Limb (tissue), 2 donors: Measurements from ENCODE around the gene RPUSD3.
"Not testable (repeated sequence)": the region's sequence is repeated elsewhere in the genome, so short reads cannot be mapped to it uniquely, and the experiment has no call there.

Experiments used
- DNase-seq, 2 donors: peaks; one replicate each; pipeline ENCODE4 v3.0.0-alpha.2; 2016; ENCODE audit errors: extremely low spot score in 2 of 2

The RPUSD3 gene

GRCh38 chr3:9865125-9865637 lies 21.4 kb upstream of the RPUSD3 start:
- DNase-seq = not testable (repeated sequence)

DNA sequence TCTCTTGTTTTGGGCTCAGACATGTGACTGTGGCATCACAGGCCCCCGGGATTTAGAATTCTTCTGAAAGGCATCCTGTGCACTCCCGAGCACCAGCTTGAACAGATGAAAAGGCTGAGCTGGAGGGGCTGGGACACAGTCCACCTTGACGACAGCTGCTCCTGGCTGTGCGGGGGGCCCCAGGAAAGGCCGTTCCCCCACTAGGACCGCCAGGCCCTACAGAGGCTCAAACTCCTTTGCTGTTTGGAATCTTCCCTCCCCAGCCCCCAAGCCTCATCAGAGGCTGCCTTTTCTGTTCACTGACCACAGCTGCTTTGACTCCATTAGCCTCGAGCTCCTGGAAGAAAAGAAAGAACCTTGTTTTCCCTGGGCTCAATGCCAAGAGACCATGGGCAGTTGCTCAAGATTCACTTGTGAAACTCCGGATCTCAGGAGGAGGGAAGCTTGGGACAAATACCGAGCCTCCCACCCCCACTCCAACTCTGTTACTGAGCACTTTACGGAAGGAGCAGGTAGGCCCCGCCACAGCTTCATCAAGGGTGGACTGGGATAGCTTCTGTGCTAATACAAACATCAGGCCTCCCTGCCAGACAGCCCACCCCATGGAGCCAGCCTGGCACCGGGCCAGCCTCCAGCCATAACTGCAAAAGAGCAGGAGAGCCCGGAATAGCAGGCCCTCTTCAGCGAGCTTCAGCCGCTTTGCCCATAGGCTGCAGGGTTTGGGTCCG lies 20.6 kb upstream of the RPUSD3 start:
- DNase-seq = peak; percentile 67 to 87

GRCh38 chr3:9863058-9863772 lies 19.4 kb upstream of the RPUSD3 start:
- DNase-seq = no peak

DNA sequence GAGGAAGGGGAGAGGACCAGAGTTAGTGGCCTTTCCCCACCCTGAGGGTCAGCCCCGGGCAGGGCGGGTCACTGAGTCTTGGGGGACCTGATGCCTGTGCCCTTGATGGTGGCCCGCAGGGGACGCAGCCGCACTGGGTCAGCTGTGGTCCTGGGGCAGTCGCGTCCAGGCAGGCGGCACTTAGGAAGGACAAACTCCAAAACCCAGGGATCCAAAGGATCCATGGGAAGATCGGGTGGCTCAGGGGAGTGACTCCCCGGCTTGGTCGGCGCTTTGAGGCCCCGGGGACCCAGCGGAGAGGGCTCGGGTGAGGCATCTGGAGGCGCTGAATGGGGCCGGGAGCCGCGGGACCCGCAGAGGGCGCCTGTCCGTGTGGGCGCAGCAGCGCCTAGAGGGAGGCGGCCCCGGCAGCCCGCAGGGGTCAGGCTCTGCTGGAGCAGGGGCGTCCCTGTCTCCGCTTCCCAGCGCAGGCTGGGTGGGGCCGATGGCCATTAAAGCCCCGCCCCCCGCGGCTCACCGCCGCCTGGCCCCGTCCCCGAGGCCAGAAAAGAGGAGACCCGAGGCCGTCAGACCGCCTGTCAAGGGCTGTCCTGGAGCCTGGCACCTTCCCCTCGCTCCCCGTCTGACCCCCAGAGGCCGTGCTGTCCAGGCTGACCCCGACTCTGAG lies 18.7 kb upstream of the RPUSD3 start:
- peak; percentile 10 to 66 for DNase-seq

- no peak for DNase-seq
These were observed 17.9 kb upstream of the RPUSD3 start for GRCh38 chr3:9861626-9862130.

- no peak for DNase-seq
These were observed 17.4 kb upstream of the RPUSD3 start for GRCh38 chr3:9861201-9861600.

DNA sequence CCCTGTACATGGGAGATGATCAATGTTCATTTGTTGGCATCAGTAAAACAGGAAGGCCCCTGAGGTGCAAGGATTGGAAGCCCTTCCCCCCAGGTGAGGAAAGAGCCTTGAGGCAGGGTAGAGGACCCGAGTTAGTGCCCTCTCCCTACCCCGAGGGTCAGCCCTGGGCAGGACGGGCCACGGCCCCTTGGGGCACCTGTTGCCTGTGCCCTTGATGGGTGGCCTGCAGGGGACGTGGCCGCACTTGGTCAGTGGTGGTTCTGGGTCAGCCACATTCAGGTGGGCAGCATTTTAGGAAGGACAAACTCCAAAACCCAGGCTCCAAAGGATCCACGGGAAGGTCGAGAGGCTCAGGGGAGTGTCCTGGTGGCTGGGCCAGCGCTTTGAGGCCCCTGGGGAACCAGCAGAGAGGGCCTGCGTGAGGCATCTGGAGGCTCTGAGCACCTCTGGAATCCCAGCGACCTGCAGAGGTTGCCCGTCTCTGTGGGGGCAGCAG lies 15.8 kb upstream of the RPUSD3 start:
- DNase-seq = no peak

GRCh38 chr3:9855594-9855993 lies 11.8 kb upstream of the RPUSD3 start:
- DNase-seq = no peak

- DNase-seq = not testable (repeated sequence)
These were observed 10.6 kb upstream of the RPUSD3 start for GRCh38 chr3:9854291-9854940.

DNA sequence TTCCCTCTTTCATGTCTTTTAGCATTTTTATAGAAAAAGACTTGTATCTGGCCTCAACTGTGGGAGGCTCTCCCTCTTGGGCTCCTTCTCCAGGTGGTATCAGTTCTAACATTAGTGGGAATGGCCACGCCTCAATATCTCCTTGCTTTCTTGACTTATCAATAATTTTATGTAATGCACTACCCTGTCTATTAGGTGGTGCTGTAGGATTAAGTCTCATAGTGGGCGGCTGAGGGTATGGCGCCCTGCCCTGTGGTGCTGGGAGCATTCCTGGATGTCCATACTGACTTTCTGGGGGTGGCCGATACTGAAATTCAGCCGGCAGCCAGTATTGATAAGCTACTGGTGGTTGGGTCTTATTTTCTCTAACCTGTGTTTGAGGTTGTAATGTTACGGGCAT lies 8.7 kb upstream of the RPUSD3 start:
- DNase-seq = no peak

GRCh38 chr3:9851926-9852325 lies 8.1 kb upstream of the RPUSD3 start:
- not testable (repeated sequence) for DNase-seq

DNA sequence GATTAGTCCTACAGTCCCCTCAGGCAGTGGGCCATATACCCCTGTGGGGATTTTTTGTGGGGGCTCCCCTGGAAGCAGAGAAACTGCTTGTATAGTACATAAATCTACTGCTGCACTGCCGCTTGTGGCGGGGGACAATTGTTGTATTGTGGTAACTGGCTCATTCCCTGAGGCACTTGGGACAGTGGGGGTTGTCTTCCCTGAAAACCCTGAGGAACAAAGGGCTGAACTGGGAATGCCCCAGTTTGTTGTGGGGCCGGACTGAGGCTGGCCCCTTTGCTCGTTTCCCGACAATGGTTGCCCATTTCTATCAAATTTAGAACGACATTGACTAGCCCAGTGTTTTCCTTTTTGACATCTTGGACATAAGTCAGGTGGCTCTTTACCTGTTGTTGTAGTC lies 7.6 kb upstream of the RPUSD3 start:
- DNase-seq = not testable (repeated sequence)

DNA sequence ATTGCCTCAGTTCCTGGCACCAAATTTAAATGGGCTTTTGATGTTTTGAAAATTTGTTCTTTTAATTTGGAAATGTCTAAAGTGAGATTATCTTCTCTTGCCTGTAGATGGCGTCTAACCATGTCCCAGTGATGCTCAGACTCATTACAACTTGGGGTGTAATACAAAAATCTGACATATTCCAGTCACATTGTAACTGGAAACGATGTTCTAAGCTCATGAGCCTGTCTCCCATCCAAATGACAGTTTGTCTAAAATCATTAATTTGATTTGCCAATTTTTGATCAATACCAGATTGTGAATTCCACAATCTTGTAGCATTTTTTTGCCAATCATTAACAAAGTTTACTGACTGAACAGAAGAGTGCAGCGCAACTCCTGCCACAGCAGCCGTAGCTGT lies 5.1 kb upstream of the RPUSD3 start:
- peak in 1 of 2 donors; percentile 15 for DNase-seq

- DNase-seq = not testable (repeated sequence)
These were observed 4.1 kb upstream of the RPUSD3 start for GRCh38 chr3:9847870-9848269.

GRCh38 chr3:9846931-9847488 lies 3.2 kb upstream of the RPUSD3 start:
- no peak for DNase-seq

DNA sequence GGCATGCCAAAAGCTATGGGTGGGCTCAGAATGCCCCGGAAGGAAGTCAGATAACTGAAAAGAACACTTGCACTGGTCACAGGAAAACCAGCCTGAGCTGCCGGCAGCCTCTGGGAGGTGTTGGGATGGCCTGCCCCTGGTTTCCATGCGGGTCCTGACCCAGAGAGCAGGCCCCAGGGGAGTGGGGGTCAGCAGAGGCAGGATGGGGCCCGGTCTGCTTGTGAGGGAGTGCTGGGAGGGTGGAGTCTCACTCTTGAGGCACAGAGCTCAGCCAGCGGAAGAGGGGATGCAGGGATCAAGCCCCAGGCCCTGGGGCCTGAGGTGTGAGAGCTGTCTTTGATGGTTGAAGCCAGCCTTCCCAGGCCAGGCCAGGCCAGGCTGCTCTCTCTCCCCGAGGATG lies 2.4 kb upstream of the RPUSD3 start:
- DNase-seq = no peak

GRCh38 chr3:9841015-9841414 lies 2.8 kb downstream of the RPUSD3 start:
- no peak for DNase-seq

DNA sequence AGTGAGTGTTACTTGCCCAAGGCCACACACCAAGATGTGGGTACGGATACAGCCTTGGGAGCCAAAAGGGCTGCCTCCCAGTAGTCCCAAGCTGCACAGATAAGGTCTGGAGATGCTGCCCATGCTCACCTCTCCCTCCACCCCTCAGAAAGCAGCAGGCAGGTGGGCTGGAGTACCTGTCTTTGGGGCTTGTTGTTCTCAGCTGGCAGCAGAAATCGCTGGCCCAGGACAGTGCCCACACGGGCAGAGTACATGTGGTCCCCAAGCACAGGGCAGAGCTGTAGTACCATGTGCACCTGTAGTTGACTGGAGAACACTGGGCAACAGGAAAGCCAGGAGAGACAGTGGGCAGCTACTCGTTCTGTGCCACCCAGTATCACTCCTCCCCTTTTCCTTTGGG lies 5.0 kb downstream of the RPUSD3 start:
- DNase-seq = no peak

DNA sequence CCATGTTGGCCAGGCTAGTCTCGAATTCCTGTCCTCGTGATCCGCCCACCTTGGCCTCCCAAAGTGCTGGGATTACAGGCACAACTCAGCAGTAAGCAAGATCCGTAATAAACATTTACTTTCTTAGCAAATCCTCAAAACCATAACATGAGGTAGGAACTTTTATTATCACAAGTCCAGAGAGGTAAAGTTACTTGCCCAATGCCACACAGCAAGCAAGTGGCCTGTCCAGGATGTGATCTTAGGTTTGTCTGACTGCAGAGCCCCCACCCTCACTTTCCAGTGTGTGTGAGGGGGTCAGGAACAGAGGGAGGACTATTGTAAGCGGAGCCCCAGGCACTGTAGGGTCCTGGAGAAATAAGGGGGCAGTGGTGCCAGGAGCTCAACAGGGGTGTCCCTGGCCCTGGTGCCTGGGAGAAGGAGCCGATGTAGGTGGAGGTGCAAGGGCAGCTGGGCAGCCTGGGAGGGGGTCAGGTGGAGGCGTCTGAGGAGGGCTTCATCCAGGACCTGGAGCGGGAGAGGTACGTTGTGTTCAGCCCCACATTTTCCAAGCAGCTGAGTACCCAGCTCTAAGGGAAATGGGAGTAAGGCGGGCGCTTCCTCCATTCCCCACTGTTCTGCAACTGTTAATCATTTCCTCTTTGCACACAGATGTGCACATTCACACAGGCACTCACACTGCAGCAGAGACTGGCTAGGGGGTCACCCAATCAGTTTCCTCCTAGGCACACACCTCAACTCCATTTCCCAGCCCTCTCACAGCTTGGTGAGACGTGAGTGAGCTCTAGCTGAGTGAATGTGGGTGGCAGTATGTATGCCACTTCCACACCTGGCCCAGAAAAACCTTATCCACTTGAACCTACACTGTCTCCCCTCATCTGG lies 5.9 kb downstream of the RPUSD3 start:
- DNase-seq = no peak
